Activated naive CD4-positive, alpha-beta T cell (primary cell): ENCODE data around the gene MYO5C.
"Not testable (repeated sequence)": the region's sequence is repeated elsewhere in the genome, so short reads cannot be mapped to it uniquely, and the experiment has no call there.

Experiments
- DNase-seq, 4 experiments: peaks; one replicate each; lab custom pipeline; 2025; lab: John Stamatoyannopoulos, UW

The MYO5C gene

DNA sequence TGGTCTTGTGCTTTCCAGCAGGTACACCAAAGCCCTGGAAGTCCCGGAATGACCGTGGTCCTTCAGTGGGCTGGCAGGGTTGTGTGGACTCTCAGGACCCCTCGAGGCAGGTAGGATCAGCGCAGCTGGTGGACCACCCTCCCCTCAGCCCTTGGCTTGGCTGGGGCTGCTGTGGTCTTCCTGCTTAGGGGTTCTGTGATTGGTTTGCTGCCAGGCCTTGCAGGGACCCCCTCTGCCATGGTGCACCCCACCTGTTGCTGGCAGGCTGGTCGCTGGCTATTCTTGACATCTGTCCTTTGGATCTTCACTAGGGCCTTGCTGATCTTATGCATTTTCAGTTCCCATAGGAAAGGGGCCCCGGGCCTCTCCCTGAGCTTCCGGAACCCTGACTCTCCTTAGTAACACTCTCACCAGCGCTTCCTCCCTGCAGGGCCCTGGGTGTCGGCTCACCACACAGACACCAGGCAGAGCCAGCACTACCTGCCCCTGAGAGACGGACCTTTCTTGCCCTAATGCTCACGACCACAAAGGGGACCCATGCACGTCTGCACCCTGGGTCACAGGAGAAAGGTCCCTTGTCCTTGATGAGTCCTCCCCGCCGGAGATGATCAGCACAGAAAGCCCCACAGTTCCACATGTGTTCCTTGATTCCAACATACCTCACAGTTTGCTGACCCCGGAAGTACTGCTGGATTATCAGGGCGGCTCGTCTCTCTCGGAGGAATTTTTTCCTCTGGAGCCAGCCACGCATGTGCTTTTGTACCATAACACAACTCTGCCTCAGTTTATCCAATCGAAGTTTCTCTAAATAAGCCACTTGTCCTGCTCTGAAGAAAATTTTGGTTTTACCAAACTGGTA is 51.7 kb downstream of the MYO5C start:
- no peak for DNase-seq

DNA sequence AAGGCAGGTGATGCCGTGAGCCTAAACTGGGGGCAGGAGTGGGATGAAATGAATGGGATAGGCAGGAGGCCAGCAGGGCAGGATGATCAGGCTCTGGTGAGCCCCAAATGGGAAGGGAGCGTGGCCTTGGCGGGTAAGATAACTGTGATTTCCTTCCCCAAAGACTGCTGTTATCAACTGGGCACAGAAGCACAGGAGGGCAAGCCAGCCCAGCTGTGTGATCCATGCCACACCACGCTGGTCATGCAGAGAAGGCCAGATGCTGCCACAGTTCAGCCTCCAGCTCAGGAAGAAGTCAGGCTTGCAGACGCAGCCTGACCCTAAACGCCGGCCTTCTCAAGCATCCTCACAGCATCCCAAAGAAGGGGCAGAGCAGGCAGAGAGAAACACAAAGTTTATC is 52.3 kb downstream of the MYO5C start:
- no peak for DNase-seq

DNA sequence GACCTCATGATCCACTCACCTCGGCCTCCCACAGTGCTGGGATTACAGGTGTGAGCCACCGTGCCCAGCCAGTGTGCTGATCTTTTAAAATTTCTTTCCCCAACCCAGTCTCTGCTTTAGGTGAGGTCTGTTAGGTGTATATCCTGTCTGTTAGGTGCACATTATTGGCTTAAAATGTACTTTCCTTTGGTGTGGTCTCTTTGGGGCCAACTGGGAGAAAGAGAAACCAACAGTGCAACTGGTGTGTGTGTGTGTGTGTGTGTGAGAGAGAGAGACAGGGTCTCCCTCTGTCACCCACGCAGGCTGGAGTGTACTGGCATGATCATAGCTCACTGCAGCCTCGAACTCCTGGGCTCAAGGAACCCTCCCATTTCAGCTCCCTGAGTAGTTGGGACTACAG is 54.1 kb downstream of the MYO5C start:
- no peak for DNase-seq

DNA sequence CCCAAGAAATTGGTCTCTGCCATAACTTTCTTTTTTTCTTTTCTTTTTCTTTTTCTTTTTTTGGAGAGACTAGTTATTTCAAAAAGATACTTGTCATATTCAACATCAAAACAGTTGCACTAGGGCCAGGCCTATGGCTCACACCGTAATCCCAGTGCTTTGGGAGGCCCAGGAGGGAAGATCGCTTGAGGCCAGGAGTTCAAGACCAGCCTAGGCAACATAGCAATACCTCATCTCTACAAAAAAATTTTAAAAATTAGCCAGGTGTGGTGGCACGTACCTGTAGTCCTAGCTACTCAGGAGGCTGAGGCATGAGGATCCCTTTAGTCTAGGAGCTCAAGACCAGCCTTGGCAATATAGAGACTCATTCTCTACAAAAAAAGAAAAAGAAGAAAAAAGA is 55.4 kb downstream of the MYO5C start:
- no peak for DNase-seq

DNA sequence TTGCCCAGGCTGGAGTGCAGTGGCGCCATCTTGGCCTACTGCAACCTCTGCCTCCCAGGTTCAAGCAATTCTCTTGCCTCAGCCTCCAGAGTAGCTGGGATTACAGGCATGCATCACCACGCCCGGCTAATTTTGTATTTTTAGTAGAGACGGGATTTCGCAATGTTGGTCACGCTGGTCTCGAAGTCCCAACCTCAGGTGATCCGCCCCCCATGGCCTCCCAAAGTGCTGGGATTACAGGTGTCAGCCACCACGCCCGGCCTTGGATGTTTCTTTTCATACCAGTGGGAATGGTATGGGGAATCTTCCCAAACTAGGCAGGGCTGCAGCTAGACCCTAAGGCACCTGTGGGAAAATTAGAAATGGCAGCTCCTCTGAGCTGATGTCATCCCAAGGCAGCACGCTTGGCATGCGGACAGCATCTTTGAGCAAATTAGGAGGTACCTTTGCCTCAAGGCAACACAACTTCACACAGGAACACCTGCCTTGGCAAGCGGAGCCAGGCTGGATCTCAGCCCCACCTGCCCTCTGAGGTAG is 56.5 kb downstream of the MYO5C start:
- DNase-seq: not testable (repeated sequence)

DNA sequence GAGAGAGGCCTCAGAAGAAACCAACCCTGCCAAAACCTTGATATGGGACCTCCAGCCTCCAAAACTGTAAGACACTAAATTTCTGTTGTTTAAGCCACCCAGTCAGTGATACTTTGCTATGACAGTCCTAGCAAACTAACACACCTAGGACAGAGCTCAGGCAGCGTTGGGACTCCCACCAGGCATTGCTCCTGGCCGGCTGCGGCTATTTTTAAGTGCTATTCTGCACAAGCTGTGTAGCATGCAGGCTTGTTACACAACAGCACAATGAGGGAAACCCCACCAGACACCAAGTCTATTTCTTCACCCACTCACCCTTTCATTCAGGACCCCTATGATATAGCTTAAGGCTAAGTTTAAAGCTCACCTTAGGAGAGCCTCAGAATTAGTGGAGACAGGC is 57.5 kb downstream of the MYO5C start:
- no peak for DNase-seq

DNA sequence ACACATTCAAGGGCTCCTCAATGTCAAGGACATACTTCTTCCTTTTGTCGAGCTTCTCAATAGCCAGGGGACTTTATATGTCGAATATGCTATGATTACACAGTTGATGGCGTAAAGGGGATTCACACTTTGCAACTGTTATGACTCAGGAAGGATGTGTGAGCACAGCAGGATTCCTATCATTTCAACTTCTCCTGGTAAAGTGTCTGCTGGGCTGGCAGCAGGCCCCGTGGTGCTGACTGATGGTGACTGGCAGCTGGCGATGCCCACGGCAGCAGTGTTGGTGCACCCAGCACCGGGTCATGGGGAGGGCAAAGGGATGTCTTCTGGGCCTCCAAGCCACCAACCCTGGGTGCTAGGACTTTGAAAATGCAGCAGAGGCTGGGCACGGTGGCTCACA is 59.6 kb downstream of the MYO5C start:
- no peak for DNase-seq

DNA sequence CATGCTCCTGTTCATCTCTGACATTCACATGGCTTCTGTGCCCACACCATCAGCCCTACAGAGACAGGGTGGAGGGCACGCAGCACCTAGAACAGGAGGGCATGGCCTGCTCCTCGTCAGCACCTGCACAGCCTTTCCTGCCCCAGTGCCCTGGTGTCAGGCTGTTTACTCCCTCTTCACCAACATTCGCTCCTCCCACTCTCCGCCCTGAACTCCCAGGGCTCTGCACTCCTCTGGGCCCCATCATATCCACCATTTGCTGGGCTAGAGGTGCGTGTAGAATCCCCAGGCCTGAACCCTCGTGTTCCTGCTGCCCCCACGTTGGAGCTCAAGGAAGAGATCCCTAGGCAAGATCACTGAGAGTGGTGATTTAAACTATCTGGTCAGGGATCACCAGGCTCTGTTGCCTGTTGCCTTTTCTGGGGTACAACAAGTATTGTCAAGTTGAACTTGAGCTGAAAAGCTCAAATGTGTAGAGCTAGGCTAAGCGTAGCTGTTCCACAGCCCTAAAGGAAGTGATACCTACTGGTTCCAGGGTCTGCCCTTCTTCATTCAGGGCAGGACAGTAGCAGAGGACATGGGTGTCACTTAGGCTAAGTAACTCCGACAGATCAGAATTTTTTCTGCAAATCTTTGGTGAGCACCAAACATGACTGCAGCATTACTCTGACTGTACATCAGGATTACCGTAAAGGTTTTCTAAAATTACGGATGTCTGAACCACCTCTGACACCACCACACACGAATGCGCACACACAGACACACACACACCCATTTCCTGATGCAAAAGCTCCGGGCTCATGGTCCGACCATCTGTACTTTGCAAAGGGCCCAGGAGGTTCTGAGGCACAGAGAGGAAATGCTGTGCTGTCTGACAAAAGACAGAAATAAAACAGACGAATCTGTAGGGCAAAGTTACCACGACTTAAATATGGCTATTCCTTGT is 60.7 kb downstream of the MYO5C start:
- peak in 1 of 4 experiments; percentile 33 for DNase-seq

DNA sequence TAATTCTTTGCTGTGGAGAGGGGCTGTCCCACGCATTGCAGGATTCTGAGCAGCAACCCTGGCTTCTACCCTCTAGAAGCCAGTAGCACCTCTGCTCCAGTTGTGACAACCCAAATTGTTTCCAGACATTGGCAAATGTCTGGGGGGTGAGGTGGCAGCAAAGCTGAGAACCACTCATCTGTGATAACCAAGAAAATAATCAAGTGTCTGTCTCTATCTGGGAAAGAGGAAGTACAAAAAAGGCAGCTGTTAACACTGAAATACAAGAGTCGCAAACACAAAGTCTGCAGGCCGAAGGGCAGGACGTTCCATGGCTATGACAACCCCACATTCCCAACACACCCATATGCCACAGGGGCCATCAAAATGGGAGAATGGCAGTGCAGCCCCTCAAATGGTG is 62.2 kb downstream of the MYO5C start:
- no peak for DNase-seq

DNA sequence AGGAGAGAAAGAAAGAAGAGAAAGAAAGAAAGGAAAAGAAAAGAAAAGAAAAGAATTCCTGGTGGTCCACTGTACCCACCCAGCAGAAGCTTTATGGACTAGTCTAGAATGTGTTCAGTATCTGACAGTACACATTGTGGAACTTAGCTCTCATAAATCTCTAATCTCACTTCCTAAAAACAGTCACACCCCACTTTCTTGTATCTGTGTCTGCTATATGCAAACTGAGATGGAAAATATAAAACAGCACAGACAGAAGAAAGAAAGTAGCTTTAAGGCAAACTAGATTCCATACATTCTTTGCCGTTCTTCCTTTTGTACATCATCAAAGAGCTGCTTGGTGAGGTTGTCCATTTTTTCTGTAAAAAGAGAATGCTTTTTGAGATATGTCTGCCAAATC is 63.3 kb downstream of the MYO5C start:
- DNase-seq: no peak

DNA sequence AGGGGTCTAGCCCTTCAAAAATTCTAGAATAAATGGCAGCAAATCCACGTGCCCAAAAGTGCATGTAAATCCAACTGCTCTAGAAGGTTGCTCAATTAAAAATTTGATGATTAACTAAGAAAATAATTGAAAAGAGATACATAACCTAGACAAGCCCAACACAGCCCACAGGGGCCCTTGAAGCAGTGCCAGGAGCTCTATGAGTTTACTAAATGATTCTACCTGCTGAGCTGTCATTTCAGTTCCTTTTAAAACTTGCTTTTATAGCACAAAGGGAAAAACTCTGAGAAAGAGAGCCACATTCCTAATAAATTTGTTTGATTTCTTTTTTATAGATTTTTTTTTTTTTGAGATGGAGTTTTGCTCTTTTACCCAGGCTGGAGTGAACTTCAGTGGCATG is 65.5 kb downstream of the MYO5C start:
- DNase-seq: no peak

DNA sequence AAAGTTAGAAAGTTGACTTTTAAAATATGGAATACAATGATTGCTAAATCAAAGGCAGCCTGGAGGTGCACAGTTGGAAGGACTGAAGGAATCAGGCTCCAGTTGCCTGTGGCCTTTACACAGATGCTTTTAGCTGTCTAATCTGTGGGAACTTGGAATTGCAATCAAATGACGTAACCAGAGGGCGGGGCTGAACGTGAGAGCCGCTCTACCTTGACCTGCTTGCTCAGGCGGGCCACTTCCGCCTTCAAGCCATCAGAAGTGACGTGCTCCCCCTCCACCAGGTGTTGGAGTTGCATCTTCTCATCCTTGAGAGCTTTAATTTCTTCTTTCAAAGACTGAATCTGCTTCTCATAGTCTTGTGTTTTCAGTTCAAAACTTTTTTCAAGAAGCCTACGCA is 66.7 kb downstream of the MYO5C start:
- no peak for DNase-seq

DNA sequence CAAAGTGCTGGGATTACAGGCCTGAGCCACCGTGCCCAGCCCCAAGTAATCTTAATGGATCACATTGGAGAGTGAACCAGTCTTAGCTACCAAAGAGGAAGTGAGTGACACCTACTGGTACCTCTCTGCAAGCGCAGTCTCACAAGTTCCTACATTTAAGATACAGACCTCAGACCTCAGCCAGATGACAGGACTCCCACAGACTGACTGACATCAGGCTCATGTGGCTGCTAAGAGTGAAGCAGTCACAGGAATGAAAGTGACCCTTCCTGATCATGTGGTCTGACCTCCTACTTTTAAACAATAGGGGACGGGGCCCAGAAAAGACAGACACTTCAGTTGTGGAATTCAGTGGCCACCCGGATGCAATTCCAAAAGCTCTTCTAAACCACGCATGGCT is 68.1 kb downstream of the MYO5C start:
- DNase-seq: peak in 3 of 4 experiments; percentile 4 to 45 (median 25)

DNA sequence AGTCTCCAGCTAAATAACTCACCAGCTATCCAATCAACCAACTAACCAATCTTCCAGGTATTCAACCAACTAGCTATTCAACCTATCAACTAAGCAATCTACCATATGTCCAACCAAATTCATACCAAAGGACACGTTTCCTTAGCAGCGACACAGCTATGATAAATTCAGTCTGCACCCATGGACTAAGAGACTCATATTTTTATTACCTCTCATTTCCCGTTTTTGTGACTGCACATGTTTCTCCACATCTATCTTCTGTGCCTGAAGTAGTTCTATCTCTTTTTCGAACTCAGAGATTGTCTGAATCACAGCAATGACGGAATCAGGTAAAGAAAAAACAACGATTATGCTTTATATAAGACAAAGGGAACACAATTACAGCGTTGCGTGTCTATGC is 70.4 kb downstream of the MYO5C start:
- DNase-seq: no peak

DNA sequence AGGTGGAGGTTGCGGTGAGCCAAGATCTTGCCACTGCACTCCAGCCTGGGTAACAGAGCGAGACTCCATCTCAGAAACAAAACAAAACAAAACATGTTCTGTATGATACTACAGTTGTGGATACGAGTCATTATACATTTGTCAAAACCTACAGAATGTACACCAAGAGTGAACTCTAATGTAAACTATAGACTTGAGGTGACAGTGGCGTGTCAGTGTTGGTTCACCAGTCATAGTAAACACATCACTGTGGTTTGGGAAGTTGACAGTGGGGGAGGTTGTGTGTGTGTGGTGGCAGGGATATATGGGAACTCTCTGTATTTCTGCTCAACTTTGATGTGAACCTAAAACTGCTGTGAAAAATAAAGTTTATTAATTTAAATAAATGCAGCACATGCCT is 71.4 kb downstream of the MYO5C start:
- no peak for DNase-seq

DNA sequence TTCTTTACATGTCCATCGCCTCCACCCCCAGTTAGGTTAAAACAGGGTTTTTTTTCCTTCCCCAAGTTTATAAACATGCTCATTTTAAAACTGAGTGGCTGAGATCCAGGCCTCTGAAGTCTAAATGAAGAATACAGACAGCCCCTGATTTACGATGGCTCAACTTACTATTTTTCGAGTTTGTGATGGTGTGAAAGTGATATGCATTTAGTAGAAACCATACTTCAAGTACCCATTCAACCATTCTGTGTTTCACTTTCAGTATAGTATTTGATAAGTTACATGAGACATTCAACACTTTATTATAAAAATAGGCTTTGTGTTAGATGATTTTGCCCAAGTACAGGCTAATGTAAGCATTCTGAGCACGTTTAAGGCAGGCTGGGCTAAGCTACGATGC is 73.9 kb downstream of the MYO5C start:
- DNase-seq: no peak

DNA sequence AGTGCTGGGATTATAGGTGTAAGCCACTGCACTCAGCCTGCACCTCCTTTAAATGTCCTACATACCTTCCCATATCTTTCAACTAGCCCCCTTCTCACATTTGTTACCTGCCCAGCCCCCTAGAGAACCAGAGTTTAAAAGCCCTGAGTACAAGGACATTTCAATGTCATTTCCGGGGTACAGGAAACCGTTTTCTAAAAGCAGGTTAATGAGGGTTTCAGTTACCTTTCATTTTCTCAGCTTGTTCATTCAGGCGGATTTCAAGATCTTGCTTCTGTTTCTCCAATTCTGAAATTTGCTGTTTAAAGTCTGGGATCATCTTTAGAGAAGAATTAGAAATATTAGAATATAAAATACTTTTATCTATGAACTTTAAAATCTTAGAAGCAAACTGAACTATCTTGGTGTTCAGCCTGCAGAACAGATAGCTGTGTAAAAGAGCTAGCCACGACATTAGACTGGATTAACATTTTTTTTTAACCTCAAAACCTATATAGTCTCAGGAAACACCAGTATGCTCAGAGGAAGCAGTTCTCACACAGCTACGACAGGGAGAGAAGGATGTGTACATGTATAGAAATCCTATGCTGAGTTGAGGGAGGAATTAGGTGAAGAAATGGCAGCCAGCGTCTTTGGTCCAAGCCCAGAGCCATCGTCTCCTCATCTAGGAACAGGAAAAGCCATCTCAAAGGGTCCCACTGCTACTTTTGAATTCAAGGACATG is 74.5 kb downstream of the MYO5C start:
- DNase-seq: no peak

DNA sequence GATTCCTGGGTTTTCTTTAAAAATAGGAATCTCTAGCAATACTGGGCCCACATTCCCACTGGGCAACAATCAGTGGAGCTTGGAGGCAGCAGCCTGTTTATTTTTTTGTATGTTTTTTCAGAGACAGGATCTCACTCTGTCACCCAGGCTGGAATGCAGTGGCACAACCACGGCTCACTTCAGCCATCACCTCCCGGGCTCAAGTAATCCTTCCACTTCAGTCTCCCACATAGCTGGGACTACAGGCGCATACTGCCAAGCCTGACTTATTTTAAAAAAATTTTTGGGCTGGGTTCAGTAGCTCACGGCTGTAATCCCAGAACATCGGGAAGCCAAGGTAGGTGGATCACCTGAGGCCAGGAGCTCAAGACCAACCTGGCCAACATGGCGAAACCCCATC is 75.4 kb downstream of the MYO5C start:
- DNase-seq: no peak

DNA sequence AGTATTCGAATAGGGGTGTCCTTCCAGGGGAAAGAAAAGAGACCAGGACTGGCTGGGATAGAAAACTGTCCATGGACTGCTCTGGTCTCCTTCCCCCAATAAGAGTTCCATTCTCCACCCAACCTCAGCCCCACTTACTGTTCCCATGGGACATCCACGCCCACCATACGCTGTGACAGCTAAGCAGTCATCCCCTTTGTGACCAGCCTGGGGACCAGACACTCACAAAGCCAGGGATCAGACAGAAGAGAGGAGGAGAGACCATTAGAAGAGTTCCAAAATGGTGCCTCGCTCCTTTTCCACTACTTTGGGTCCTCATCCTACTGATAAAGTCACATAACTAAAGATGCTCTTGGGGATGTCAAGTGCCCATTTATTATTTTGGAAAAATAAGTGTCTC is 76.8 kb downstream of the MYO5C start:
- DNase-seq: no peak

DNA sequence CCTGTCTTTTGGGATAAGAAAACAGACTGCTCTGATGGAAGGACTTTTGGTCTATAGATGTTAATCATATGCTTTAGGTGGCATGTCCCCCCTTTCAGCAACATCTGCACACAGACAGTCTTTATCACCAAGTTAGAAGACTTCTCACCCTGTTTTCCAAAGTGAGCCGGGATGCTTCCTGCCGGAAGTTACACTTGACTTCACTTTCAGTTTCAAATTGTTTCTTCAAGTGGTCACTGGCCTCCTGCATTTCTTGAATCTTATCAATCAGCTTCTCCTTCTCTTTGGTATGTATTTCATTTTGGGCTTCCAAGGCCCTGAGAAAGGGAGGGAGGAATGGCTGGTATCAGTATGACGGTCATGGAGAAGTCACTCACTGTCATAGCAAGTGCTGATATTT is 77.2 kb downstream of the MYO5C start:
- no peak for DNase-seq

DNA sequence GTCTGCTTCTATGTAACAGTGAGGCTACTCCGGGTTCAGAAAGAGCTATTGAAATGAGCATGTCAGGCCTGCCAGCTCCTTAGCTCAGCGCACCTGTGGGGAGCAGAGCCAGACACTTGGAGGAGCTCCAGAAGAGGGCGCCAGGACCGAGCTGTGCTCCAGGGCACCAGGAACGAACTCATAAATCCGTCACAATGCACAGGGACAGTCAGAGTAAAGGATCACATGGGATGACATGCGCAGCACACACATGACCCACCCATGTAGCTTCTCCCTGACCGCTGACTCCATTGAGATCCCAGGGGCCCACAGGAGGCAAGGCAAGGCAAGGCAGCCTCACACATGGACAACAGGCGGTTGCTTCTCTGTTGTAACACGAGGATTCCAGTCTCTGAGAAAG is 78.4 kb downstream of the MYO5C start:
- DNase-seq: no peak

DNA sequence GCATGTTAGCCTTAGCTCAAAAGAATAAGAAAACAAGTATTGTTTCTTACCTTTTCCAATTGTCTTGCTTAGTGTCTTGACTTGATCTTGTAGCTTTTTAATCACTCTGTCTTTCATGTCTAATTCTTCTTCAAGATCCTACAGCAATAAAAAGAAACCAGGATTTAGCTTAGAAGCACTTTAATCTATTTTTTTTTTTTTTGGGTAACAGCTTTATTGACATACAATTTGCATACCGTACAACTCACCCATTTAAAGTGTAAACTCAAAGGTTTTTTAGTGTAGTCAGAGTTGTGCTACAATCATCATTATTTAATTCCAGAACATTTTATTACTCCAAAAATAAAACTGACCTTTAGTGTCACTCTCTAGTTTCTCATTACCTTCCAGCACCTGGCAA is 81.1 kb downstream of the MYO5C start:
- no peak for DNase-seq
